K562 (cell line): ENCODE data around the gene ELF2. TPM values are rescaled to one million over a fixed set of nuclear protein-coding genes. Genes with fewer than 3 reads are reported as not detected.

ENCODE experiments used
- HBP1 ChIP-seq: fragments of 450-650 bp; formaldehyde crosslinking; IDR thresholded peaks from 2 replicates; pipeline ENCODE4 v1.4.0; 2022; ENCODE audit warnings: missing genetic modification characterization
- HDAC1 ChIP-seq, 2 experiments: fragments of 450-650 bp; IDR thresholded peaks; 2 replicates each; pipeline ENCODE4 v1.6.1; 2016 to 2017; ENCODE audit warnings: inconsistent platforms in 1 of 2, mild to moderate bottlenecking in 1 of 2, moderate library complexity in 1 of 2
- MLLT1 ChIP-seq, 2 experiments: fragments of 450-650 bp; IDR thresholded peaks; 2 replicates each; pipeline ENCODE4 v1.6.1; 2016
- NBN ChIP-seq: fragments of 450-650 bp; IDR thresholded peaks from 2 replicates; pipeline ENCODE4 v1.6.1; 2016; ENCODE audit warnings: low read depth, mild to moderate bottlenecking
- NCOA4 ChIP-seq: fragments of 450-650 bp; IDR thresholded peaks from 2 replicates; pipeline ENCODE4 v1.6.1; 2018; ENCODE audit warnings: mild to moderate bottlenecking; ENCODE audit not compliant: partially characterized antibody
- POLR2AphosphoS5 ChIP-seq: IDR thresholded peaks from 2 replicates; pipeline ENCODE4 v1.6.1; 2011; ENCODE audit warnings: mild to moderate bottlenecking, low read depth, low read length, moderate library complexity; ENCODE audit not compliant: control insufficient read depth, insufficient read depth
- SUPT5H ChIP-seq: fragments of 450-650 bp; IDR thresholded peaks from 2 replicates; pipeline ENCODE4 v1.6.1; 2016
- THRB ChIP-seq: fragments of 450-650 bp; formaldehyde crosslinking; conservative IDR thresholded peaks from 2 replicates; pipeline ENCODE4 v1.4.0; 2022; ENCODE audit warnings: mild to moderate bottlenecking, missing genetic modification characterization
- TSHZ1 ChIP-seq: fragments of 250-450 bp; sonication (Bioruptor Pico); IDR thresholded peaks from 2 replicates; pipeline ENCODE4 v1.4.0; 2020; ENCODE audit warnings: mild to moderate bottlenecking, moderate library complexity
- ZNF384 ChIP-seq: IDR thresholded peaks from 2 replicates; pipeline ENCODE4 v1.6.1; 2012; ENCODE audit warnings: low read depth, low read length, improper control_type of control experiment
- ZNF512 ChIP-seq: IDR thresholded peaks from 2 replicates; pipeline ENCODE4 v1.6.1; 2016; ENCODE audit warnings: missing genetic modification characterization, missing compliant biosample characterization
- ZNF76 ChIP-seq: fragments of 250-450 bp; sonication (Bioruptor Pico); IDR thresholded peaks from 2 replicates; pipeline ENCODE4 v1.4.0; 2020; ENCODE audit warnings: mild to moderate bottlenecking, moderate library complexity, borderline replicate concordance
- polyA plus RNA-seq, 8 experiments: library from polyadenylated mRNA; depleted of rRNA in 4 of 8; stranded (reverse) in 5 of 8; unstranded in 3 of 8; fragments of >200 nt; fragmentation: Nextera tagmentation in 2 of 8; fragmentation: Illumina TruSeq in 1 of 8; extraction: Ambion mirVana in 2 of 8; extraction: Trizol in 1 of 8; gene quantifications; 2 replicates each; pipeline versions ENCODE4 v1.2.1 to v1.2.3, GENCODE V29; 2011 to 2014; ENCODE audit warnings: inconsistent platforms in 1 of 8, missing spikeins in 1 of 8
- total RNA-seq, 7 experiments: library from RNA; depleted of rRNA in 6 of 7; stranded (reverse); fragments of >200 nt in 6 of 7; fragmentation: Illumina TruSeq in 2 of 7; extraction: Trizol in 2 of 7; gene quantifications; 2 replicates each; pipeline versions ENCODE4 v1.2.1 to v1.2.3, GENCODE V29; 2011 to 2021; ENCODE audit warnings: low replicate concordance in 1 of 7

The ELF2 gene
- total and polyA plus RNA-seq, 9 of the 15 experiments (the other 6 are each of a cell fraction or from before 2014, with no cell fraction given), result 9.4 to 58.7 (median 41.6) TPM

- TF ChIP-seq HBP1 (CRISPR knock-in tag), result peak; percentile 53; the same call in 1 of the 2 replicates
- TF ChIP-seq POLR2AphosphoS5, result no peak
- 0 out of 2 replicates have a peak, but pooled peaks have one; percentile 19 for TF ChIP-seq SUPT5H
- peak; percentile 61; the same call in 1 of the 2 replicates for TF ChIP-seq NBN
- TF ChIP-seq ZNF512, result peak; percentile 98
- no peak for TF ChIP-seq TSHZ1
- TF ChIP-seq THRB (CRISPR knock-in tag), result 0 out of 2 replicates have a peak, but pooled peaks have one; percentile 50
- TF ChIP-seq ZNF76 (CRISPR knock-in tag), result no peak
- TF ChIP-seq HDAC1 (IDR thresholded peaks at IDR 0.05), result peak in 1 of 2 experiments; percentile 67; a peak in 2 of 4 replicates
- peak; percentile 41 to 62; a peak in 2 of 4 replicates for TF ChIP-seq MLLT1 (IDR thresholded peaks at IDR 0.05)
- TF ChIP-seq NCOA4, result peak; percentile 76
- 0 out of 2 replicates have a peak, but pooled peaks have one; percentile 34 for TF ChIP-seq ZNF384
Observed at GRCh38 chr4:139163806-139164206, 13.2 kb downstream of the ELF2 start (continued).
